ENCODE measurements around the gene ST3GAL5. TPM values are rescaled to one million over a fixed set of nuclear protein-coding genes. Genes with fewer than 3 reads are reported as not detected.
A peak's percentile ranks its signal among the peaks of the same experiment; 100 is the strongest.

ST3GAL5 gene
- total RNA-seq, 1 donor from 2014 or later = 16.0 TPM

- no peaks in the 10 kb centered on the region for H3K36me3 Mint-ChIP-seq (ENCODE audit: low read depth)
- no peak for DNase-seq (ENCODE audit: low read depth, low spot score)
- no peak overlapping the region for H3K4me3 Mint-ChIP-seq
- no peaks in the 10 kb centered on the region for H3K27me3 Mint-ChIP-seq (ENCODE audit: low read depth)
- H3K4me1 Mint-ChIP-seq = peaks cover 4% of the 10 kb centered on the region
- H3K9me3 Mint-ChIP-seq = no peaks in the 10 kb centered on the region
- TF ChIP-seq, protein P1, sequence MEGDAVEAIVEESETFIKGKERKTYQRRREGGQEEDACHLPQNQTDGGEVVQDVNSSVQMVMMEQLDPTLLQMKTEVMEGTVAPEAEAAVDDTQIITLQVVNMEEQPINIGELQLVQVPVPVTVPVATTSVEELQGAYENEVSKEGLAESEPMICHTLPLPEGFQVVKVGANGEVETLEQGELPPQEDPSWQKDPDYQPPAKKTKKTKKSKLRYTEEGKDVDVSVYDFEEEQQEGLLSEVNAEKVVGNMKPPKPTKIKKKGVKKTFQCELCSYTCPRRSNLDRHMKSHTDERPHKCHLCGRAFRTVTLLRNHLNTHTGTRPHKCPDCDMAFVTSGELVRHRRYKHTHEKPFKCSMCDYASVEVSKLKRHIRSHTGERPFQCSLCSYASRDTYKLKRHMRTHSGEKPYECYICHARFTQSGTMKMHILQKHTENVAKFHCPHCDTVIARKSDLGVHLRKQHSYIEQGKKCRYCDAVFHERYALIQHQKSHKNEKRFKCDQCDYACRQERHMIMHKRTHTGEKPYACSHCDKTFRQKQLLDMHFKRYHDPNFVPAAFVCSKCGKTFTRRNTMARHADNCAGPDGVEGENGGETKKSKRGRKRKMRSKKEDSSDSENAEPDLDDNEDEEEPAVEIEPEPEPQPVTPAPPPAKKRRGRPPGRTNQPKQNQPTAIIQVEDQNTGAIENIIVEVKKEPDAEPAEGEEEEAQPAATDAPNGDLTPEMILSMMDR (conservative IDR thresholded peaks at IDR 0.05) = no peak
- no peak overlapping the region for H3K27ac Mint-ChIP-seq (ENCODE audit: unreplicated experiment)
Measured at GRCh38 chr2:85862426-85862825, 26.4 kb downstream of the ST3GAL5 start.

GRCh38 chr2:85861650-85862049, 27.1 kb downstream of the ST3GAL5 start:
- no peak overlapping the region for H3K27ac Mint-ChIP-seq (ENCODE audit: unreplicated experiment)
- DNase-seq (ENCODE audit: low read depth, low spot score) = no peak
- H3K4me3 Mint-ChIP-seq = no peak overlapping the region
- TF ChIP-seq, protein P1 (conservative IDR thresholded peaks at IDR 0.05) = no peak
- H3K4me1 Mint-ChIP-seq = peaks cover 4% of the 10 kb centered on the region
- H3K9me3 Mint-ChIP-seq = no peaks in the 10 kb centered on the region
- H3K36me3 Mint-ChIP-seq (ENCODE audit: low read depth) = no peaks in the 10 kb centered on the region
- H3K27me3 Mint-ChIP-seq (ENCODE audit: low read depth) = no peaks in the 10 kb centered on the region

DNA sequence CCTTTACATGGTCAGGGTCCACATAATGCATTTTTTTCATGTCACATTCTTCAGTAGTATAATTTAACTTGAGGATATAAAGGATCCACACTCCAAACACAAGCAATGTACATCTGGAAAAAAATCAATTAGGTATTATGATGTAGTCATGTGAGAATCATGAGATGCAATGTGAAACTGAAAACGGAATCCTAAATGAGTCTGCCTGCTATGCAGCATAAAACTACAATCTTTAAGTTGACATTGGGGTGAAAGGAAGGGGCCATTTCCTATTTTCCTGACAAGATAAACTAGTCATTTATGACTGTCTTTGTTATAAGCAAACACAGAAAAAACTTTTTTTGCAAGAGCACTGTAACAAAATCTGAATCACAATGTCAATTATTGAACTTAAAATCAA, 27.6 kb downstream of the ST3GAL5 start:
- Mint-ChIP-seq H3K9me3 (no peaks in the 10 kb centered on the region), H3K4me3 (no peak overlapping the region), H3K4me1 (peaks cover 4% of the 10 kb centered on the region), H3K36me3 (ENCODE audit: low read depth) (peaks cover under 1% of the 10 kb centered on the region), H3K27ac (ENCODE audit: unreplicated experiment) (no peak overlapping the region), H3K27me3 (ENCODE audit: low read depth) (no peaks in the 10 kb centered on the region)
- DNase-seq (ENCODE audit: low read depth, low spot score) = no peak
- TF ChIP-seq, protein P1 (conservative IDR thresholded peaks at IDR 0.05) = no peak

GRCh38 chr2:85858841-85859240, 29.9 kb downstream of the ST3GAL5 start:
- Mint-ChIP-seq H3K27me3 (ENCODE audit: low read depth) (no peaks in the 10 kb centered on the region), H3K4me3 (no peak overlapping the region), H3K4me1 (peaks cover 4% of the 10 kb centered on the region), H3K9me3 (no peaks in the 10 kb centered on the region), H3K36me3 (ENCODE audit: low read depth) (peaks cover 14% of the 10 kb centered on the region), H3K27ac (ENCODE audit: unreplicated experiment) (peak overlapping the region; percentile 1)
- TF ChIP-seq, protein P1 (conservative IDR thresholded peaks at IDR 0.05) = no peak
- no peak for DNase-seq (ENCODE audit: low read depth, low spot score)

DNA sequence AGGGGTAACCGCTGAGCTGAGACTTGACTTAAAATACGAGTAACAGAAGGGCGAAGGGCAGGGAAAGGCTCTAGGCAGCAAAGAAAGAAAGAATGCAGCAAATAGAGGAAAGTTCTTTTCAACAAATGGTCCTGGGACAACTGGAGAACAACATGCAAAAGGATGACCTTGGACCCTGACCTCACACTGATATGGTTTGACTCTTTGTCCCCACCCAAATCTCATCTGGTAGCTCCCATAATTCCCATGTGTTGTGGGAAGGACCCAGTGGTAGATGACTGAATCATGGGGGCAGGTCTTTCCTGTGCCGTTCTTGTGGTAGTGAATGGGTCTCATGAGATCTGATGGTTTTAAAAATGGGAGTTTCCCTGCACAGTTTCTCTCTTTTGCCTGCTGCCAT, 33.9 kb downstream of the ST3GAL5 start:
- DNase-seq (ENCODE audit: low read depth, low spot score) = no peak
- Mint-ChIP-seq H3K9me3 (no peaks in the 10 kb centered on the region), H3K27ac (ENCODE audit: unreplicated experiment) (peak overlapping the region; percentile 30), H3K27me3 (ENCODE audit: low read depth) (no peaks in the 10 kb centered on the region), H3K4me1 (no peaks in the 10 kb centered on the region), H3K36me3 (ENCODE audit: low read depth) (peaks cover 14% of the 10 kb centered on the region), H3K4me3 (no peak overlapping the region)
- TF ChIP-seq, protein P1 (conservative IDR thresholded peaks at IDR 0.05) = no peak

- no peaks in the 10 kb centered on the region for H3K9me3 Mint-ChIP-seq
- H3K36me3 Mint-ChIP-seq (ENCODE audit: low read depth) = peaks cover 14% of the 10 kb centered on the region
- H3K27me3 Mint-ChIP-seq (ENCODE audit: low read depth) = no peaks in the 10 kb centered on the region
- H3K27ac Mint-ChIP-seq (ENCODE audit: unreplicated experiment) = no peak overlapping the region
- DNase-seq (ENCODE audit: low read depth, low spot score) = no peak
- H3K4me1 Mint-ChIP-seq = no peaks in the 10 kb centered on the region
- H3K4me3 Mint-ChIP-seq = no peak overlapping the region
- TF ChIP-seq, protein P1 (conservative IDR thresholded peaks at IDR 0.05) = no peak
Measured at GRCh38 chr2:85854166-85854509, 34.7 kb downstream of the ST3GAL5 start.

Data from neural crest cell (in vitro differentiated cells).